ENCODE measurements around the gene ANP32D.
"Not testable (repeated sequence)": the region's sequence is repeated elsewhere in the genome, so short reads cannot be mapped to it uniquely, and the experiment has no call there.

The ANP32D gene

DNA sequence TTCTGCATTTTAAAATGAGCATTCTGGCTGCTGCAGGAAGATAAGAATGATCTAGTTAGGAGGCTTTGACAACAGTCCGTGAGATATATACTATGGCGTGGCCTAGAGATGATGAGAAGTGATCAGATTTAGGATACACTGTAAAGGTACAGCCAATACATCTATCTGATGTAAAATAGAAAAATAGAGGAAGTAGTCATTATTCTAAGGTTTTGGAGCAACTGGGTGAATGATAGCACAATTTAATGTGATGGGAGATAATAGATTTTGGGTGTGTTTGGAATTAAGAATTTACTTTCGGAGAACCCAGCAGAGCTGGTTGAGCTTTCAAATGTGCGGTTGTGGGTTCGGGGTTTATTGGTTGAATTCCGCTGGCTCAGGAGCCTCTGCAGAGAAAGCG is at the start of gene ANP32D:
Gene ANP32D, plus strand, starts transcription at position 301 of the 400 bp plus-strand sequence. CDS start 106 bp downstream, outside the sequence.
- H3K27ac ChIP-seq (ENCODE audit: low read depth, low read length) = no peak within 1 kb of the TSS
- no peak within 1 kb of the TSS for H3K9ac ChIP-seq (ENCODE audit: low read depth in 1 of 2, low read length in 2 of 2)
- no peaks in the 10 kb centered on the region for H3K36me3 ChIP-seq (ENCODE audit: control insufficient read depth in 1 of 2, insufficient read depth in 2 of 2, low read length in 2 of 2)
- no peaks in the 10 kb centered on the region for H3K4me1 ChIP-seq (ENCODE audit: control insufficient read depth in 1 of 2, insufficient read depth in 2 of 2, low read length in 2 of 2)
- H3K9me3 ChIP-seq (ENCODE audit: control insufficient read depth in 1 of 2, low read length in 2 of 2) = peaks cover 11 to 12% of the 10 kb centered on the region in 2 donors
- H3K4me3 ChIP-seq (ENCODE audit: low read depth in 1 of 2, low read length in 2 of 2) = no peak within 1 kb of the TSS
- H3K27me3 ChIP-seq (ENCODE audit: control insufficient read depth in 1 of 2, insufficient read depth in 2 of 2, low read length in 2 of 2) = no peaks in the 10 kb centered on the region

- Histone ChIP-seq H3K4me3 (ENCODE audit: low read depth in 1 of 2, low read length in 2 of 2) (no peak overlapping the region), H3K9me3 (ENCODE audit: control insufficient read depth in 1 of 2, low read length in 2 of 2) (no peaks in the 10 kb centered on the region), H3K27me3 (ENCODE audit: control insufficient read depth in 1 of 2, insufficient read depth in 2 of 2, low read length in 2 of 2) (no peaks in the 10 kb centered on the region), H3K36me3 (ENCODE audit: control insufficient read depth in 1 of 2, insufficient read depth in 2 of 2, low read length in 2 of 2) (no peaks in the 10 kb centered on the region), H3K4me1 (ENCODE audit: control insufficient read depth in 1 of 2, insufficient read depth in 2 of 2, low read length in 2 of 2) (no peaks in the 10 kb centered on the region), H3K9ac (ENCODE audit: low read depth in 1 of 2, low read length in 2 of 2) (no peak overlapping the region), H3K27ac (ENCODE audit: low read depth, low read length) (no peak overlapping the region)
These were observed 49.2 kb upstream of the ANP32D start for GRCh38 chr12:48423171-48423570.

GRCh38 chr12:48424644-48425043 is 47.7 kb upstream of the ANP32D start:
- no peaks in the 10 kb centered on the region for H3K27me3 ChIP-seq (ENCODE audit: control insufficient read depth in 1 of 2, insufficient read depth in 2 of 2, low read length in 2 of 2)
- no peak overlapping the region for H3K9ac ChIP-seq (ENCODE audit: low read depth in 1 of 2, low read length in 2 of 2)
- no peaks in the 10 kb centered on the region for H3K36me3 ChIP-seq (ENCODE audit: control insufficient read depth in 1 of 2, insufficient read depth in 2 of 2, low read length in 2 of 2)
- H3K9me3 ChIP-seq (ENCODE audit: control insufficient read depth in 1 of 2, low read length in 2 of 2) = no peaks in the 10 kb centered on the region
- no peak overlapping the region for H3K27ac ChIP-seq (ENCODE audit: low read depth, low read length)
- no peaks in the 10 kb centered on the region for H3K4me1 ChIP-seq (ENCODE audit: control insufficient read depth in 1 of 2, insufficient read depth in 2 of 2, low read length in 2 of 2)
- no peak overlapping the region for H3K4me3 ChIP-seq (ENCODE audit: low read depth in 1 of 2, low read length in 2 of 2)

GRCh38 chr12:48434016-48434415 is 38.3 kb upstream of the ANP32D start:
- not testable (repeated sequence) for H3K27ac ChIP-seq (ENCODE audit: low read depth, low read length); H3K9me3 ChIP-seq (ENCODE audit: control insufficient read depth in 1 of 2, low read length in 2 of 2); H3K4me3 ChIP-seq (ENCODE audit: low read depth in 1 of 2, low read length in 2 of 2); H3K4me1 ChIP-seq (ENCODE audit: control insufficient read depth in 1 of 2, insufficient read depth in 2 of 2, low read length in 2 of 2); H3K9ac ChIP-seq (ENCODE audit: low read depth in 1 of 2, low read length in 2 of 2); H3K36me3 ChIP-seq (ENCODE audit: control insufficient read depth in 1 of 2, insufficient read depth in 2 of 2, low read length in 2 of 2); H3K27me3 ChIP-seq (ENCODE audit: control insufficient read depth in 1 of 2, insufficient read depth in 2 of 2, low read length in 2 of 2)

- Histone ChIP-seq H3K4me1 (ENCODE audit: control insufficient read depth in 1 of 2, insufficient read depth in 2 of 2, low read length in 2 of 2) (no peaks in the 10 kb centered on the region), H3K9ac (ENCODE audit: low read depth in 1 of 2, low read length in 2 of 2) (no peak overlapping the region), H3K27me3 (ENCODE audit: control insufficient read depth in 1 of 2, insufficient read depth in 2 of 2, low read length in 2 of 2) (no peaks in the 10 kb centered on the region), H3K27ac (ENCODE audit: low read depth, low read length) (no peak overlapping the region), H3K4me3 (ENCODE audit: low read depth in 1 of 2, low read length in 2 of 2) (no peak overlapping the region), H3K9me3 (ENCODE audit: control insufficient read depth in 1 of 2, low read length in 2 of 2) (no peaks in the 10 kb centered on the region), H3K36me3 (ENCODE audit: control insufficient read depth in 1 of 2, insufficient read depth in 2 of 2, low read length in 2 of 2) (no peaks in the 10 kb centered on the region)
These were observed 31.3 kb upstream of the ANP32D start for GRCh38 chr12:48441069-48441468.

DNA sequence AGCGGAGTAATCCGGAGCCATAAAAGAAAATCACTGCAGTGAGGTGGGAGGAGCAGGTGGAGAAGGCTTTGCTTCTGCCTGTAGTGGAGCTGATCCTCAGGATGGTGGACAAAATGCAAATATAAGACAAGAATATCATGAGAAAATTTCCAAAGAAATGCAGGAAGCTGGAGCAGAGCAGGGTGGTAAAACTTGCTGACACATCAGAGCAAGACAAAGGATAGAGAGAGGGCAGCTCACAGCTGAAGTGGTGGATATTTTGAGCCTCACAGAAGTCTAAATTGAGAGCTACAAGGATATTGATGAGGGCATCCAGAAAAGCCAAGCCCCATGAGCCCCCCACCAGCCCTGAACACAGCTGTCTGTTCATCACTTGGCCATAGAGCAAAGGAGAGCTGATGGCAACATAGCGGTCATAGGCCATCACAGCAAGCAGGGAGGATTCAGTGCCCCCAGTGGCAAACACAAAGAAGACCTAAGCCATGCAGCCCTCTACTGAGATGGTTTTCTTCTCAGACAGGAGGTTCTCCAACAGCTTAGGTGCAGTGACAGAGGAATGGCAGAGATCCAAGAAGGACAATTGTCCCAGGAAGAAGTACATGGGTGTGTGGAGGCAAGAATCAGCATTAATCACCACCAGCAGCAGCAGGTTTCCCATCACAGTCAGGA is 30.0 kb upstream of the ANP32D start:
- Histone ChIP-seq H3K4me3 (ENCODE audit: low read depth in 1 of 2, low read length in 2 of 2) (no peak overlapping the region), H3K36me3 (ENCODE audit: control insufficient read depth in 1 of 2, insufficient read depth in 2 of 2, low read length in 2 of 2) (no peaks in the 10 kb centered on the region), H3K27me3 (ENCODE audit: control insufficient read depth in 1 of 2, insufficient read depth in 2 of 2, low read length in 2 of 2) (no peaks in the 10 kb centered on the region), H3K9me3 (ENCODE audit: control insufficient read depth in 1 of 2, low read length in 2 of 2) (no peaks in the 10 kb centered on the region), H3K27ac (ENCODE audit: low read depth, low read length) (no peak overlapping the region), H3K4me1 (ENCODE audit: control insufficient read depth in 1 of 2, insufficient read depth in 2 of 2, low read length in 2 of 2) (no peaks in the 10 kb centered on the region), H3K9ac (ENCODE audit: low read depth in 1 of 2, low read length in 2 of 2) (no peak overlapping the region)

- no peaks in the 10 kb centered on the region for H3K4me1 ChIP-seq (ENCODE audit: control insufficient read depth in 1 of 2, insufficient read depth in 2 of 2, low read length in 2 of 2)
These were observed 26.8 kb upstream of the ANP32D start for GRCh38 chr12:48445538-48445937.

DNA sequence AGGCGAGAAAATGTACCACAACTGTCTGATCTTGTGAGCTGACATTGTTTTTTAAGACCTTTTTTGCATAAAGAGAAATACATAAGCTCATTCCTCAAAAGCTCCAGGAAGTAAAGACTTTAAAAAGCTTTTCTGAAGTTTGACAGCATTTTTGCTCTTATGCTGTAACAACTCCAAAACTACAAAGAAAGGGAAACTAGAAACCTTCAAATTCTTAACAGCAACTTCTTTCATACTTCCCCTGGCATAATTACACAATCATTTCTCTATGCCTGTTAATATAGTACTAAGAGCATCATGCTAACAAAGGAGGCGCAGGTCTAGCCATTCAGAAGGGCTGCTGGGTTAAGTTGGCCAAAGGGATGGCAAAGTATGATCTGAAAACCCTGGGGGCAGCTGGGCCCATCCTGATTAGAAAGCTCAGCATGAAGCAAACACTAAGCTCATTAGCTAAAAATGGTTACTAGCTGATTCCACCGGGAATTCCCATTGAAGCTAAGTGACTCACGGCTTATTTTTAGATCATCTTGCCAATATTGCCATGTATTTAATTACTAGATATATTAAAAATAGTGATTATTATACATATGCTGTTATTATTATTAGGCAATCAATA is 26.1 kb upstream of the ANP32D start:
- no peaks in the 10 kb centered on the region for H3K27me3 ChIP-seq (ENCODE audit: control insufficient read depth in 1 of 2, insufficient read depth in 2 of 2, low read length in 2 of 2)
- no peaks in the 10 kb centered on the region for H3K36me3 ChIP-seq (ENCODE audit: control insufficient read depth in 1 of 2, insufficient read depth in 2 of 2, low read length in 2 of 2)
- no peaks in the 10 kb centered on the region for H3K4me1 ChIP-seq (ENCODE audit: control insufficient read depth in 1 of 2, insufficient read depth in 2 of 2, low read length in 2 of 2)
- no peaks in the 10 kb centered on the region for H3K9me3 ChIP-seq (ENCODE audit: control insufficient read depth in 1 of 2, low read length in 2 of 2)
- H3K4me3 ChIP-seq (ENCODE audit: low read depth in 1 of 2, low read length in 2 of 2) = no peak overlapping the region
- H3K9ac ChIP-seq (ENCODE audit: low read depth in 1 of 2, low read length in 2 of 2) = no peak overlapping the region
- no peak overlapping the region for H3K27ac ChIP-seq (ENCODE audit: low read depth, low read length)

More at GRCh38 chr12:48445538-48445937, 26.8 kb upstream of the ANP32D start:
- Histone ChIP-seq H3K9me3 (ENCODE audit: control insufficient read depth in 1 of 2, low read length in 2 of 2) (no peaks in the 10 kb centered on the region), H3K27ac (ENCODE audit: low read depth, low read length) (no peak overlapping the region), H3K27me3 (ENCODE audit: control insufficient read depth in 1 of 2, insufficient read depth in 2 of 2, low read length in 2 of 2) (no peaks in the 10 kb centered on the region), H3K36me3 (ENCODE audit: control insufficient read depth in 1 of 2, insufficient read depth in 2 of 2, low read length in 2 of 2) (no peaks in the 10 kb centered on the region), H3K4me3 (ENCODE audit: low read depth in 1 of 2, low read length in 2 of 2) (no peak overlapping the region), H3K9ac (ENCODE audit: low read depth in 1 of 2, low read length in 2 of 2) (no peak overlapping the region)

GRCh38 chr12:48447755-48448154 is 24.6 kb upstream of the ANP32D start:
- Histone ChIP-seq H3K27ac (ENCODE audit: low read depth, low read length) (no peak overlapping the region), H3K4me1 (ENCODE audit: control insufficient read depth in 1 of 2, insufficient read depth in 2 of 2, low read length in 2 of 2) (no peaks in the 10 kb centered on the region), H3K4me3 (ENCODE audit: low read depth in 1 of 2, low read length in 2 of 2) (no peak overlapping the region), H3K9me3 (ENCODE audit: control insufficient read depth in 1 of 2, low read length in 2 of 2) (no peaks in the 10 kb centered on the region), H3K36me3 (ENCODE audit: control insufficient read depth in 1 of 2, insufficient read depth in 2 of 2, low read length in 2 of 2) (no peaks in the 10 kb centered on the region), H3K9ac (ENCODE audit: low read depth in 1 of 2, low read length in 2 of 2) (no peak overlapping the region), H3K27me3 (ENCODE audit: control insufficient read depth in 1 of 2, insufficient read depth in 2 of 2, low read length in 2 of 2) (no peaks in the 10 kb centered on the region)

DNA sequence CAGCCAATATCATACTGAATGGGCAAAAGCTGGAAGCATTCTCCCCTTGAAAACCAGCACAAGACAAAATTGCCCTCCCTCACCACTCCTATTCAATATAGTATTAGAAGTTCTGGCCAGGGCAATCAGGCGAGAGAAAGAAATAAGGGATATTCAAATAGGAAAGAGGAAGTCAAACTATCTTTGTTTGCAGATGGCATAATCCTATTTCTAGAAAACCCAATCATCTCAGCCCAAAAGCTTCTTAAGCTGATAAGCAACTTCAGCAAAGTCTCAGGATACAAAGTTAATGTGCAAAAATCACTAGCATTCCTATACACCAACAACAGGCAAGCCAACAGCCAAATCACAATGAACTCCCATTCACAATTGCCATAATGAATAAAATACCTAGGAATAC is 21.0 kb upstream of the ANP32D start:
- H3K4me3 ChIP-seq (ENCODE audit: low read depth in 1 of 2, low read length in 2 of 2) = no peak overlapping the region
- H3K9me3 ChIP-seq (ENCODE audit: control insufficient read depth in 1 of 2, low read length in 2 of 2) = no peaks in the 10 kb centered on the region
- no peak overlapping the region for H3K9ac ChIP-seq (ENCODE audit: low read depth in 1 of 2, low read length in 2 of 2)
- H3K27ac ChIP-seq (ENCODE audit: low read depth, low read length) = no peak overlapping the region
- H3K27me3 ChIP-seq (ENCODE audit: control insufficient read depth in 1 of 2, insufficient read depth in 2 of 2, low read length in 2 of 2) = no peaks in the 10 kb centered on the region
- H3K4me1 ChIP-seq (ENCODE audit: control insufficient read depth in 1 of 2, insufficient read depth in 2 of 2, low read length in 2 of 2) = no peaks in the 10 kb centered on the region
- no peaks in the 10 kb centered on the region for H3K36me3 ChIP-seq (ENCODE audit: control insufficient read depth in 1 of 2, insufficient read depth in 2 of 2, low read length in 2 of 2)

Data from duodenal mucosa (tissue), 2 donors.